Measurements from ENCODE around the gene WBP2NL.

WBP2NL gene

GRCh38 chr22:42077486-42078125, 79.0 kb downstream of the WBP2NL start:
- Histone ChIP-seq H3K4me3 (IDR thresholded peaks at IDR 0.05; ENCODE audit: insufficient read depth, low read depth, low read length) (no peak overlapping the region), H3K4me1 (ENCODE audit: low read depth, poor library complexity, severe bottlenecking) (no peaks in the 10 kb centered on the region), H3K79me2 (ENCODE audit: insufficient read depth, low read depth) (peaks cover 11% of the 10 kb centered on the region; the same call in 1 of the 2 replicates), H2AFZ (ENCODE audit: low read depth) (no peak overlapping the region), H4K20me1 (ENCODE audit: insufficient read depth) (no peaks in the 10 kb centered on the region), H3K9ac (no peak overlapping the region), H3K27me3 (ENCODE audit: insufficient read depth, low read depth) (no peaks in the 10 kb centered on the region), H3K4me2 (no peak overlapping the region), H3K27ac (no peak overlapping the region), H3K36me3 (ENCODE audit: insufficient read depth) (no peaks in the 10 kb centered on the region)
- TF ChIP-seq, protein P1, sequence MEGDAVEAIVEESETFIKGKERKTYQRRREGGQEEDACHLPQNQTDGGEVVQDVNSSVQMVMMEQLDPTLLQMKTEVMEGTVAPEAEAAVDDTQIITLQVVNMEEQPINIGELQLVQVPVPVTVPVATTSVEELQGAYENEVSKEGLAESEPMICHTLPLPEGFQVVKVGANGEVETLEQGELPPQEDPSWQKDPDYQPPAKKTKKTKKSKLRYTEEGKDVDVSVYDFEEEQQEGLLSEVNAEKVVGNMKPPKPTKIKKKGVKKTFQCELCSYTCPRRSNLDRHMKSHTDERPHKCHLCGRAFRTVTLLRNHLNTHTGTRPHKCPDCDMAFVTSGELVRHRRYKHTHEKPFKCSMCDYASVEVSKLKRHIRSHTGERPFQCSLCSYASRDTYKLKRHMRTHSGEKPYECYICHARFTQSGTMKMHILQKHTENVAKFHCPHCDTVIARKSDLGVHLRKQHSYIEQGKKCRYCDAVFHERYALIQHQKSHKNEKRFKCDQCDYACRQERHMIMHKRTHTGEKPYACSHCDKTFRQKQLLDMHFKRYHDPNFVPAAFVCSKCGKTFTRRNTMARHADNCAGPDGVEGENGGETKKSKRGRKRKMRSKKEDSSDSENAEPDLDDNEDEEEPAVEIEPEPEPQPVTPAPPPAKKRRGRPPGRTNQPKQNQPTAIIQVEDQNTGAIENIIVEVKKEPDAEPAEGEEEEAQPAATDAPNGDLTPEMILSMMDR (conservative IDR thresholded peaks at IDR 0.05; ENCODE audit: low read depth, low read length) = no peak

All from KMS-11 (cell line).